OCI-LY3 (cell line): ENCODE data around the gene ABCB9.
A peak's percentile ranks its signal among the peaks of the same experiment; 100 is the strongest.

Experiments used
- H2AFZ ChIP-seq: fragments of 200-600, 300-600 bp; shearing (Covaris generic); 2 replicates; pipeline ENCODE4 v1.6.0; 2014; ENCODE audit warnings: antibody characterized with exemption, low read depth, low read length
- H3K27ac ChIP-seq: fragments of 200-600, 300-600 bp; sonication (generic); 2 replicates; pipeline ENCODE4 v1.5.1; 2014; ENCODE audit warnings: mild to moderate bottlenecking, low read length, moderate library complexity, mixed read lengths
- H3K27me3 ChIP-seq: fragments of 200-600, 300-600 bp; sonication (generic); 2 replicates; pipeline ENCODE4 v1.6.1; 2014; ENCODE audit warnings: low read depth, low read length, mixed read lengths
- H3K36me3 ChIP-seq: fragments of 200-600, 300-600 bp; sonication (generic); replicated peaks from 2 replicates; pipeline ENCODE3; 2014; ENCODE audit warnings: low read depth, low read length, mixed read lengths
- H3K4me1 ChIP-seq: fragments of 300-600, 200-600 bp; sonication (generic); 2 replicates; pipeline ENCODE4 v1.6.1; 2014; ENCODE audit warnings: low read length, mixed read lengths
- H3K4me2 ChIP-seq: fragments of 200-600, 300-600 bp; sonication (generic); 2 replicates; pipeline ENCODE4 v1.6.1; 2014; ENCODE audit warnings: low read length, mixed read lengths
- H3K4me3 ChIP-seq: fragments of 300-600, 200-600 bp; sonication (generic); 2 replicates; pipeline ENCODE4 v1.5.1; 2014; ENCODE audit warnings: antibody characterized with exemption, mild to moderate bottlenecking, low read length, moderate library complexity
- H3K79me2 ChIP-seq: fragments of 300-600, 200-600 bp; shearing (Covaris generic); 2 replicates; pipeline ENCODE4 v1.6.1; 2014; ENCODE audit warnings: mild to moderate bottlenecking, low read length, mixed read lengths
- H3K9ac ChIP-seq: fragments of 300-600, 200-600 bp; shearing (Covaris generic); 2 replicates; pipeline ENCODE4 v1.6.0; 2014; ENCODE audit warnings: mild to moderate bottlenecking, low read length, moderate library complexity
- H3K9me3 ChIP-seq: fragments of 200-600, 300-600 bp; shearing (Covaris generic); 2 replicates; pipeline ENCODE4 v1.6.1; 2014; ENCODE audit warnings: low read length, mixed read lengths; ENCODE audit not compliant: insufficient read depth
- H4K20me1 ChIP-seq: fragments of 200-600, 300-600 bp; sonication (generic); 2 replicates; pipeline ENCODE4 v1.6.1; 2016; ENCODE audit warnings: low read length, mixed read lengths; ENCODE audit not compliant: insufficient read depth
- CTCF ChIP-seq: fragments of 200-600, 300-600 bp; sonication (generic); IDR thresholded peaks from 2 replicates; pipeline ENCODE4 v1.5.1; 2014; ENCODE audit warnings: antibody characterized with exemption, low read length, low read depth
- EZH2phosphoT487 ChIP-seq: fragments of 200-600 bp; shearing (Covaris generic); IDR thresholded peaks from 2 replicates; pipeline ENCODE4 v1.6.1; 2018; ENCODE audit warnings: antibody characterized with exemption, mixed run types, low read depth

The ABCB9 gene

GRCh38 chr12:122974892-122975789 is 8.9 kb upstream of the ABCB9 start, which contains the start of gene OGFOD2:
Gene OGFOD2 (plus strand): TSS chr12:122975244. CDS start chr12:122975252, 8 bp downstream.
- peak within 1 kb of the TSS; percentile 98 for H2AFZ ChIP-seq
- H3K27me3 ChIP-seq: no peaks in the 10 kb centered on the region
- no peaks in the 10 kb centered on the region for H4K20me1 ChIP-seq
- H3K4me2 ChIP-seq: peak within 1 kb of the TSS; percentile 97
- peak within 1 kb of the TSS; percentile 89 for H3K27ac ChIP-seq
- H3K36me3 ChIP-seq: no peaks in the 10 kb centered on the region
- H3K4me1 ChIP-seq: peaks cover 16% of the 10 kb centered on the region
- H3K9ac ChIP-seq: peak within 1 kb of the TSS; percentile 99
- TF ChIP-seq CTCF (no peak), EZH2phosphoT487 (no peak)
- H3K79me2 ChIP-seq: peaks cover 17% of the 10 kb centered on the region
- H3K4me3 ChIP-seq: peak within 1 kb of the TSS; percentile 89
- no peaks in the 10 kb centered on the region for H3K9me3 ChIP-seq

GRCh38 chr12:122974274-122974891 is 8.1 kb upstream of the ABCB9 start:
- TF ChIP-seq EZH2phosphoT487 (no peak), CTCF (no peak)
- Histone ChIP-seq H2AFZ (peak overlapping the region; percentile 98), H3K9me3 (no peaks in the 10 kb centered on the region), H3K4me3 (peak overlapping the region; percentile 89), H3K27ac (peak overlapping the region; percentile 89), H4K20me1 (no peaks in the 10 kb centered on the region), H3K27me3 (no peaks in the 10 kb centered on the region), H3K79me2 (peaks cover 14% of the 10 kb centered on the region), H3K4me2 (peak overlapping the region; percentile 97), H3K9ac (peak overlapping the region; percentile 99), H3K4me1 (peaks cover 10% of the 10 kb centered on the region), H3K36me3 (no peaks in the 10 kb centered on the region)

GRCh38 chr12:122969676-122970075 is 3.4 kb upstream of the ABCB9 start:
- Histone ChIP-seq H3K9me3 (no peaks in the 10 kb centered on the region), H4K20me1 (no peaks in the 10 kb centered on the region), H3K4me2 (no peak overlapping the region), H2AFZ (no peak overlapping the region), H3K9ac (no peak overlapping the region), H3K4me3 (no peak overlapping the region), H3K27me3 (no peaks in the 10 kb centered on the region), H3K79me2 (no peaks in the 10 kb centered on the region), H3K36me3 (no peaks in the 10 kb centered on the region), H3K4me1 (no peaks in the 10 kb centered on the region), H3K27ac (no peak overlapping the region)
- TF ChIP-seq EZH2phosphoT487 (no peak), CTCF (no peak)

- Histone ChIP-seq H3K27me3 (no peaks in the 10 kb centered on the region), H3K4me2 (no peak overlapping the region), H3K9me3 (no peaks in the 10 kb centered on the region), H3K36me3 (no peaks in the 10 kb centered on the region), H3K9ac (no peak overlapping the region), H2AFZ (no peak overlapping the region), H3K4me1 (no peaks in the 10 kb centered on the region), H3K79me2 (no peaks in the 10 kb centered on the region), H4K20me1 (no peaks in the 10 kb centered on the region), H3K4me3 (no peak overlapping the region), H3K27ac (no peak overlapping the region)
- TF ChIP-seq EZH2phosphoT487 (no peak), CTCF (no peak)
Measured at GRCh38 chr12:122968104-122968503, 1.8 kb upstream of the ABCB9 start.
